ENCODE results near the gene TGFBR3.
"Not testable (repeated sequence)": the region's sequence is repeated elsewhere in the genome, so short reads cannot be mapped to it uniquely, and the experiment has no call there.

The TGFBR3 gene

DNA sequence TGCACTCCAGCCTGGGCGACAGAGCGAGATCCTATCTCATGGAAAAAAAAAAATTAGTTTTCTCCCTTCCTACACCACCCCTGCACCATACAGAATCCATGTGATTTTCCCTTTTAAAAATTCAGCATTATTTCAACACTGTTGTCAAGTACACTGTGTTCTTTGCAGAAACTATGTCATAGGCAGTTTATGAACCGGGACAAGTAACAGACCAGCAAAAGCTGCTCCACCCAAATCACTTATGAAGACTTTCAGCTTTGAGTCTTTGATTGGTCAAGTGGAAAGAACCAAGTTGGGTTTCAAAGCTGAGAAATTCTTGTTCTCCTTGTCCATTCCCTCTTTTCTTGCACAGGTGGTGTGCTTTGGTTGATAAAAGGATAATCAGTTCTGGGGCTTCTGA, 212.3 kb downstream of the TGFBR3 start:
- Mint-ChIP-seq H3K9me3 (no peaks in the 10 kb centered on the region), H3K36me3 (ENCODE audit: insufficient read depth) (peaks cover 3% of the 10 kb centered on the region), H3K4me1 (ENCODE audit: low read depth in 2 of 2) (peaks cover 4 to 6% of the 10 kb centered on the region in 2 donors), H3K4me3 (no peak overlapping the region), H3K27me3 (no peaks in the 10 kb centered on the region), H3K27ac (no peak overlapping the region)
- DNase-seq (no peak), ATAC-seq (replicated peaks) (no peak)

DNA sequence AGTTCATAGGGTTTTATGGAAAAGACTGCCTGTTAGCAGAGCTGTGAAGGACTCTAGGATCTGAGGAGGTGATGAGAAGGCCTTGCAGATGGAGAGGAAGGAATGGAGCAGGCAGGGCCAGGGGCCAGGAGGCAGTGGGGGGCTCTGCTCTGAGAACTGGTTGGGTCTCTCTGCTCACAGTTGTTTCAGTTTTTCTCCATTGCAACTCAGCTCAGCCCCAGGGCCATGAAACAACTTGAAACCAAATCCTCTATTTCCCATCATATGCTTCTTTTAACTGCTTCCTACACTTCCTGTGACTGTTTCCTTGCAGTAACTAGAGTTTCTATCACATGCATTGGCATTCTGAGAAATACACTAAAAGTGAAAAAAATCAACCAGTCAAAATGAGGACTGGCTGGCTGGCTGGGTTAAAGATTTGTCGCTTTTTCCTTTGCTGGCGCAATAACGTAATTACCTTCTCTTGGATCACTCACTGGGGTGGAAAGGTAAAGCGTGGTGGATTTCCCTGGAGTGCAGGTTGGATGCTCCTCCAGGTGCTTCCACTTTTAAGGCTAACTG, 213.3 kb downstream of the TGFBR3 start:
- DNase-seq (no peak), ATAC-seq (replicated peaks) (no peak)
- Mint-ChIP-seq H3K9me3 (no peaks in the 10 kb centered on the region), H3K4me3 (no peak overlapping the region), H3K27me3 (no peaks in the 10 kb centered on the region), H3K36me3 (ENCODE audit: insufficient read depth) (peaks cover 3% of the 10 kb centered on the region), H3K27ac (peak overlapping the region; percentile 4 to 9), H3K4me1 (ENCODE audit: low read depth in 2 of 2) (peaks cover 7 to 11% of the 10 kb centered on the region in 2 donors)

DNA sequence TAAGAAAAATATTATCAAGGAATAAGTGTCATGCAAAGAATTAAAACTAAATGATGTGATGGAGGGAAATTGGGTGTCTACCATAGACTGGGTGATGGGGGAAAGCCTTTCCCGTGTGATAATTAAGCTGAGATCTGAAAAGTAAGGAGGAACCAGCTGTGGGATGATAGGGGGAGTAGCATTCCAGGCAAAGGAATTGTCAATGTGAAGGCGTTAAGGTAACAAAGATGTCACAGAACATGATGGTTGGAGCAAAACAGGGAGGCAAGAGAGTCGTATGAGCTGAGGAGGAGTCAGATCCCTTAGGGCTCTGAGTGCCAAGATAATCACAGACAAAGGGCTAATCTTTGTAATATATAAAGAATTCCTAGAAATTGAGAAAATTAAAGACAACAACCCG, 215.2 kb downstream of the TGFBR3 start:
- Mint-ChIP-seq H3K4me1 (ENCODE audit: low read depth in 2 of 2) (peaks cover 7 to 11% of the 10 kb centered on the region in 2 donors), H3K36me3 (ENCODE audit: insufficient read depth) (no peaks in the 10 kb centered on the region), H3K27ac (no peak overlapping the region), H3K9me3 (no peaks in the 10 kb centered on the region), H3K4me3 (no peak overlapping the region), H3K27me3 (no peaks in the 10 kb centered on the region)
- DNase-seq (no peak), ATAC-seq (replicated peaks) (no peak)

DNA sequence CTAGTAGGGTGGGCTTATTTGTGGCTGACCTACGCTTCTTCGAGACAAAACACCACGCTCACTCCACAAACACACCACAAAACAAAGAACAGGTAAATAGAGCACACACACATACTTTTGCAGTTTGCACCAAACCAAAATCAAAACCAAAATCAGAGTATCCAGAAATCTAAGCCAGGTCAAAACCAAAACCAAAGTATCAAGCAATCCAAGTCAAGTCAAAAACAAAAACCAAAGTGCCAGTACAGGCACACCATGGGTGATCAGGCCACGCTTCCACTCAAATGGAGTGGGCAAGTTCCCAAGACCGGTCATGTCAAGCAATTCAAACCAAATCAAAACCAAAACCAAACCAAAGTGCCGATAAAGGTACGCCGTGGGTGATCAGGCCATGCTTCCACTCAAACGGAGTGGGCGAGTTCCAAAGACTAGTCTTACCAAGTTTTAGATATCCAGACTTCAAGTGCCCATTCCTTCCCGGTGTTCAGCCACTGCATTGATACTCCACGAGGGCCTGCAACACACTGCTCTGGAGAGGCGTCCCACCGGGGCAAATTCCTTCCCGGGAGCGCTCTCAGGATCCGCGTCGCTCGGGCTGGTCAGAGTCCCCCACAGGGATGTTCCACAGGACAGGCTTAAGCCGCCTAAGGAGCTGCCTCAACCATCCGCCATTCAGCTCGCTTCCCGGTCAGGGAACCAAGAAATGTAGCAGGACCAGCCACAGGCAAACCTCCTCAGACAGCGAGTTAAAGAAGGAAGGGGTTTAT, 216.2 kb downstream of the TGFBR3 start:
- H3K4me1 Mint-ChIP-seq (ENCODE audit: low read depth in 2 of 2) = peaks cover 7 to 11% of the 10 kb centered on the region in 2 donors
- no peaks in the 10 kb centered on the region for H3K9me3 Mint-ChIP-seq
- ATAC-seq (replicated peaks) = no peak
- H3K27ac Mint-ChIP-seq = no peak overlapping the region
- no peak for DNase-seq
- H3K4me3 Mint-ChIP-seq = no peak overlapping the region
- H3K27me3 Mint-ChIP-seq = no peaks in the 10 kb centered on the region
- no peaks in the 10 kb centered on the region for H3K36me3 Mint-ChIP-seq (ENCODE audit: insufficient read depth)

DNA sequence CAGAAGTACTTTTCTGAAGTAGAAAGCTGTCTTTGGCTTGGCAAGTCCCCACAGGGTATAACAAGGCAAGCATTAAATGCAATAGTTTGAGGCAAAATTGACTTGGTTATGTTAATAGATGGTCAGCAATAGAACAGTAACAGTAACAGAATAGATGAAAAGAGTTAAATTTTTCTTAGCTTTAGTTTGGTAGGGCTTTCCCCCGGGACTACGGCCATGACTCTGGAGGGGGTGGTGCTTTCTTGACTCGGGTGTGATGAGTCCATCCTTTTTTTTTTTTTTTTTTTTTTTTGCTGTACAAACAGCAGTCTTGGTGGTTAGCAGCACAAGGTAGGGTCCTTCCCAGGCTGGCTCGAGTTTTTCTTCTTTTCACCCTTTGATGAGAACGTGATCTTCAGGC, 219.3 kb downstream of the TGFBR3 start:
- not testable (repeated sequence) for H3K4me3 Mint-ChIP-seq; H3K27ac Mint-ChIP-seq; H3K27me3 Mint-ChIP-seq; H3K9me3 Mint-ChIP-seq; DNase-seq; H3K4me1 Mint-ChIP-seq (ENCODE audit: low read depth in 2 of 2); ATAC-seq (replicated peaks); H3K36me3 Mint-ChIP-seq (ENCODE audit: insufficient read depth)

DNA sequence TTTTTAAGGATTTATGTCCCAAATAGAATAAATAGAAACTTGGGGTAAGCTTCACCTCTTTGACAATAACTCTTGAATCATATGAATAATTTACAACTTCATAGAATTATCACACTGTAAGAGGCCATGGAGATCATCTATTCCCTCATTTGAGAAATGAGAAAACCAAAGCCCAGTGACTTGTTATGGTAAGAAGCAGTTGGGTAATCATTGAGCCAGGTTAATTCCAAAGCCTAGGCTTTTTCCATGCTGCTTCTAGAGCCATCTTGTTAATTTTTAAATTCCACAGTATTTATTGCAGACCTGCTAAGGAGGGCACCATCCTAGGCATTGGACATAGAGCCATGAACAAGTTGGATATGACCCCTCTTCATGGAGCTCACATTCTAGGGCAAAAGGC, 224.8 kb downstream of the TGFBR3 start:
- DNase-seq = no peak
- Mint-ChIP-seq H3K9me3 (no peaks in the 10 kb centered on the region), H3K27me3 (no peaks in the 10 kb centered on the region), H3K27ac (no peak overlapping the region), H3K4me1 (ENCODE audit: low read depth in 2 of 2) (no peaks in the 10 kb centered on the region), H3K36me3 (ENCODE audit: insufficient read depth) (no peaks in the 10 kb centered on the region), H3K4me3 (no peak overlapping the region)
- ATAC-seq (replicated peaks) = no peak

DNA sequence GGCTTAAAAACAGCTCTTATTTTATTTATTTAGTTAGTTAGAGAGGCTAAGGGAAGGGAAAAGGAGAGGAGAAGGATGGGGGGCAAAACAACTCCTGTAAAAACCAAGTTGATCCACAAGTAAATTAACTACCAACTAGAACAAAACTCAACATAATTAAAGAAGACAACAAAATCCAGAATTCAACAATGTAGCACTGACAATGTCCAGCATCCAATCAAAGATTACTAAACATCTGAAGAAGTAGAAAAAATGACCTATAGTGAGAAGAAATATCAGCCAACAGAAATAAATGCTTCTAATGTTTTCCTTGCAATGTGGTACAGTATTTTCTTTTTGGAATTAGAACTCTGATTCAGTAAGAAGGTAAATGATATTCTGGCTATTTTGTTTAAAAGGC, 225.2 kb downstream of the TGFBR3 start:
- DNase-seq (no peak), ATAC-seq (replicated peaks) (no peak)
- Mint-ChIP-seq H3K4me3 (no peak overlapping the region), H3K27ac (no peak overlapping the region), H3K9me3 (no peaks in the 10 kb centered on the region), H3K4me1 (ENCODE audit: low read depth in 2 of 2) (no peaks in the 10 kb centered on the region), H3K27me3 (no peaks in the 10 kb centered on the region), H3K36me3 (ENCODE audit: insufficient read depth) (no peaks in the 10 kb centered on the region)

DNA sequence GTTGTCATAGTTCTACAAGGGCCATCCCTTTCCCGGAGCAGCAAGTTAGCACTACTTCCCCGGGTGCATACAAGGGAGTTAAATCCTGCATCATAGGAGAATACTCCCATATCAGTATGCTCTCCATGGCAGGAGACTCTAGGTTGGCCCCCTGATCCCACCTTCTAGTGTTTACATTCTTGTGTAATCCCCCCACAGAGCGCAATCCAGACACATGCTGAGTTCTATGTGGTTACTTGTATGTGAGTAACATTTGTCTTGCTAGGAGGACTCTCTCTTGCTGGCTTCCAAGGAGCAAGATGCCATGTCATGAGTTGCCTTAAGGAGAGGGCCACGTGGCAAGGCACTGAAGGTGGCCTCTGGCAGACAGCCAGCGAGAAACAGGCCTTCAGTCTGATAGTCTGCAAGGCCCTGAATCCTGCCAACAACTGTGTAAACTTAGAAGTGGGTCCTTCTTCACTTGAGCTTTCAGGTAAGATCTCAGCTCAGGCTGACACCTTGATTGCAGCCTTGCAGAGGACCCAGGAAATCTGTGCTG, 230.0 kb downstream of the TGFBR3 start:
- H3K4me1 Mint-ChIP-seq (ENCODE audit: low read depth in 2 of 2) = peaks cover 0 to 2% of the 10 kb centered on the region in 2 donors
- no peak overlapping the region for H3K4me3 Mint-ChIP-seq
- H3K27me3 Mint-ChIP-seq = no peaks in the 10 kb centered on the region
- H3K9me3 Mint-ChIP-seq = no peaks in the 10 kb centered on the region
- no peak overlapping the region for H3K27ac Mint-ChIP-seq
- H3K36me3 Mint-ChIP-seq (ENCODE audit: insufficient read depth) = no peaks in the 10 kb centered on the region
- DNase-seq (no peak), ATAC-seq (replicated peaks) (no peak)

DNA sequence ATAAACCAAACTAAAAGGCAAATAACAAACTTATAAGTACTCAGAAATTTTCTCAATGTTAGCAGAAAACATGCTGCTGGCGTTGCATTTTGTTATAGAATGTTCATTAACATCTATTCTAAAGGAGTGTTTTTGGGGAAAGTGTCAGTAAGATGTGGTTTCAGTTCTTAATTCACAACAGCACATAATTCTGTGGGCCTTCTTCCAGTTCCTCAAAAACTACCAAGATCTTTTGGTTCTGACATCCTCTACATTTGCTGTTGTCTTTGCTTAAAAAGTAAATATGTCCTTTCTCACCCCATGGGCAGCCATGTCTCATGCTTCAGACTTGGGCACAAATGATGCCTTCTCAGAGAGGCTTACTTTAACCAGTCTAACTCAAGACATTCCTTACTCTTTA, 232.8 kb downstream of the TGFBR3 start:
- ATAC-seq (replicated peaks) (no peak), DNase-seq (no peak)
- Mint-ChIP-seq H3K27me3 (no peaks in the 10 kb centered on the region), H3K27ac (no peak overlapping the region), H3K9me3 (no peaks in the 10 kb centered on the region), H3K4me1 (ENCODE audit: low read depth in 2 of 2) (peaks cover 2 to 5% of the 10 kb centered on the region in 2 donors), H3K4me3 (no peak overlapping the region), H3K36me3 (ENCODE audit: insufficient read depth) (no peaks in the 10 kb centered on the region)

DNA sequence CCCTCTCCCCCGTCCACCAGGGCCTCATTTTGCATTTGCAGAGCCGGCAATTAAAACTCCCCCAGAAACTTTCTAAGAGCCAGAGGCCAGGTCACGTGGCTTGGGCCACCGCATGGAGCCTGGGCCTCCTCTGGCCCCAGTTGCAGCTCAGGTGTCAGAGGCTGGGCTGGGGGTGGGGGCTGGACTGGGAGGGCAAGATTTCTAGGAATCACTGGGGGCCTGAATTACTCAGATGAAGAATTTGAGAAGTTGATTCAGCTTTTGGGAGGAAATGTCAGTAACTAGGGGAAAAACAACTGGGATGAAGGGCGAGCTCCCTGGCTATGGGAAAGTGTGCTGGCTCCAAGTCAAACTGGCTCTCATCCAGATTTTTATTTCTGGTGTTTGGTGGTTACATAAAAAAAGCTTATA, 234.3 kb downstream of the TGFBR3 start:
- peaks cover 12 to 14% of the 10 kb centered on the region in 2 donors for H3K4me1 Mint-ChIP-seq (ENCODE audit: low read depth in 2 of 2)
- no peaks in the 10 kb centered on the region for H3K36me3 Mint-ChIP-seq (ENCODE audit: insufficient read depth)
- H3K9me3 Mint-ChIP-seq = no peaks in the 10 kb centered on the region
- H3K27me3 Mint-ChIP-seq = no peaks in the 10 kb centered on the region
- no peak for DNase-seq
- H3K4me3 Mint-ChIP-seq = no peak overlapping the region
- H3K27ac Mint-ChIP-seq = no peak overlapping the region
- no peak for ATAC-seq (replicated peaks)

DNA sequence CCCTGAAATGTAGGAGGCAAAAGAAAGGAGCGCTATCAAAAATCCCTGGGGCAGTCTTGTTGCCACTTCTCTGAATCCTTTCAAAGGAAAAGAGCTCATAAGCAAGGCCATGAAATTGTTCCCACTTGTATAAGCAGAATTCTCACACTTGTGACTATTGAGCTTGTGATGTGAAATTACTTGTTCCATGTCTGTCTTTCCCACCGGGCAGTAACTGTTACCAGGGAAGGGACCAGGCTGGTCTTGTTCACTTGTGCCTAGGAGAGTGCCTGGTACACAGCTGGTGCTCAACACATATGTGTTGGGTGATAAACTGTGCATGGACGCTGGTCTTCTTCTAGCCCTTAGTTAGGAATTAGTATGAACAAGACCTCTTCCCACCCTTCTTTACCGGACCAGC, 234.7 kb downstream of the TGFBR3 start:
- Mint-ChIP-seq H3K36me3 (ENCODE audit: insufficient read depth) (no peaks in the 10 kb centered on the region), H3K27me3 (no peaks in the 10 kb centered on the region), H3K9me3 (no peaks in the 10 kb centered on the region), H3K4me3 (no peak overlapping the region), H3K4me1 (ENCODE audit: low read depth in 2 of 2) (peaks cover 13 to 14% of the 10 kb centered on the region in 2 donors), H3K27ac (peak overlapping the region; percentile 52 to 73)
- no peak for ATAC-seq (replicated peaks)
- DNase-seq = no peak

DNA sequence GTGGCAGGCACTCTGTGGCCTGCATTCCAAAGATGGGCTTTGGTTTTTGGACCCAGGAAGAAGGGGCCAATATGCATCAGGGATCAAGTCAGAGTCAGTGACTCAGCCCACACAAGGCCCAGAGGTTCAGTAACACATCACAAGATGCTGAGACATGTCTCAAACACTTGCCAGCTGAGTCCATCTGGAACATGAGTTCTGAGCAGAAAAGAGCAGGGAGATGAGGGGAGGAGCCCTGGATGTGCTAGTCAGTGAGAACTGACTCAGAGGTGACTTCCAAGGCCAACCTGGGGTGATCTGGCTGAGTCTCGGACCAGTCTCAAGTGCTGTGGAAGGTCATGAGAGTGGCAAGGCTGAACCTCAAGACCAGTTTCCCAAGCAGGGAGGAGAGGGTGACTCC, 235.2 kb downstream of the TGFBR3 start:
- H3K9me3 Mint-ChIP-seq = no peaks in the 10 kb centered on the region
- peak overlapping the region; percentile 52 to 73 for H3K27ac Mint-ChIP-seq
- DNase-seq (no peak), ATAC-seq (replicated peaks) (no peak)
- peaks cover 13 to 14% of the 10 kb centered on the region in 2 donors for H3K4me1 Mint-ChIP-seq (ENCODE audit: low read depth in 2 of 2)
- H3K27me3 Mint-ChIP-seq = no peaks in the 10 kb centered on the region
- no peak overlapping the region for H3K4me3 Mint-ChIP-seq
- no peaks in the 10 kb centered on the region for H3K36me3 Mint-ChIP-seq (ENCODE audit: insufficient read depth)

DNA sequence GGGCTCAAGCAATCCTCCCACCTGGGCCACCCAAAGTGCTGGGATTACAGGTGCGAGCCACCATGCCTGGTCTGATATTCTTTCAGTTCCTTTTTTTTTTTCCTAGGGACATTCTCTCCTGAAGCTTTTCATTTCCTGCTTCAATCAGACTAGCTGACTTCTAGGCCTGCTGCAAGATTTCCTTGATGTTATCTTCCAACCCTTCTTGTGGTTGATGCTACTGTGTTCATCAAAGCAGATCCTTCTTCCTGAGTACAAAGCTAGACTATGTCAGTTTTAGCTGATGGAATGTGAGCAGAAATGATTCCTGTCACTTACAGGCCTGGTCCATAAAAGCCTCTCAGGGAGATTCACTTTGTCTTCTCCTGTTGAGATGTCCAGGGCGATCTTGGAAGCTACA, 238.9 kb downstream of the TGFBR3 start:
- no peak for ATAC-seq (replicated peaks)
- DNase-seq = no peak
- Mint-ChIP-seq H3K9me3 (no peaks in the 10 kb centered on the region), H3K36me3 (ENCODE audit: insufficient read depth) (no peaks in the 10 kb centered on the region), H3K4me3 (no peak overlapping the region), H3K27ac (no peak overlapping the region), H3K27me3 (no peaks in the 10 kb centered on the region), H3K4me1 (ENCODE audit: low read depth in 2 of 2) (peaks cover 12 to 14% of the 10 kb centered on the region in 2 donors)

DNA sequence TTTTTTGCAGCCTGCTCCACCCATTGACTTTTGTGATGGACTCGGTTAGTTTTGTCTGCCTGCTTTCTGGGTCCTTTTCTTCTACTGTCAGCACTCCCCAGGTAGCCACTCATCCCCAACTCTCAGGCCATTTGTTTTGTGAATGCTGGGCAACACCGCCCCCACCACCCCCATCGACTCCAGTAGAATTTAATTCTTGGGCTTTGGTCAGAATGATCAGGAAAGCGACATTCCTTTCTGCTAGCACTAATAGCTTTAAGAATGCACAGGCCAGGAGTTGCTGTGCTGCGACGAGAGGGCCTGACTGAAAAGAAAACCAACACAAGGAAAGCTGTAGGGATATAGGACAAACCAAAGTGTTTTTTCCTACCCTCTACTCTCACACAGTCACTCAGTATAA, 240.9 kb downstream of the TGFBR3 start:
- ATAC-seq (replicated peaks) (no peak), DNase-seq (no peak)
- no peak overlapping the region for H3K27ac Mint-ChIP-seq
- peaks cover 12 to 14% of the 10 kb centered on the region in 2 donors for H3K4me1 Mint-ChIP-seq (ENCODE audit: low read depth in 2 of 2)
- H3K4me3 Mint-ChIP-seq = no peak overlapping the region
- peaks cover 0 to 2% of the 10 kb centered on the region in 2 donors for H3K9me3 Mint-ChIP-seq
- no peaks in the 10 kb centered on the region for H3K27me3 Mint-ChIP-seq
- H3K36me3 Mint-ChIP-seq (ENCODE audit: insufficient read depth) = no peaks in the 10 kb centered on the region

All from effector memory CD8-positive, alpha-beta T cell (primary cell).